Epithelial cell of proximal tubule (primary cell): ENCODE data around the gene TSPO2. TPM values are rescaled to one million over a fixed set of nuclear protein-coding genes. Genes with fewer than 3 reads are reported as not detected.
A peak's percentile ranks its signal among the peaks of the same experiment; 100 is the strongest.

Source experiments
- DNase-seq: peaks from one replicate; pipeline ENCODE4 v3.0.0-alpha.2; 2011; ENCODE audit warnings: low read depth
- H3K4me3 ChIP-seq: 2 replicates; pipeline ENCODE4 v1.5.1; 2011; ENCODE audit warnings: low read depth, mild to moderate bottlenecking, low read length
- total RNA-seq: library from RNA; depleted of rRNA; stranded (reverse); fragments of >200 nt; gene quantifications from 2 replicates; pipeline ENCODE4 v1.2.3, GENCODE V29; 2015
- TF ChIP-seq, protein P1 (sequence below): conservative IDR thresholded peaks from 2 replicates; pipeline ENCODE4 v1.5.1; 2012; ENCODE audit warnings: low read depth, mild to moderate bottlenecking, low read length

The TSPO2 gene
- total RNA-seq, 1 donor from 2014 or later, result not detected

DNA sequence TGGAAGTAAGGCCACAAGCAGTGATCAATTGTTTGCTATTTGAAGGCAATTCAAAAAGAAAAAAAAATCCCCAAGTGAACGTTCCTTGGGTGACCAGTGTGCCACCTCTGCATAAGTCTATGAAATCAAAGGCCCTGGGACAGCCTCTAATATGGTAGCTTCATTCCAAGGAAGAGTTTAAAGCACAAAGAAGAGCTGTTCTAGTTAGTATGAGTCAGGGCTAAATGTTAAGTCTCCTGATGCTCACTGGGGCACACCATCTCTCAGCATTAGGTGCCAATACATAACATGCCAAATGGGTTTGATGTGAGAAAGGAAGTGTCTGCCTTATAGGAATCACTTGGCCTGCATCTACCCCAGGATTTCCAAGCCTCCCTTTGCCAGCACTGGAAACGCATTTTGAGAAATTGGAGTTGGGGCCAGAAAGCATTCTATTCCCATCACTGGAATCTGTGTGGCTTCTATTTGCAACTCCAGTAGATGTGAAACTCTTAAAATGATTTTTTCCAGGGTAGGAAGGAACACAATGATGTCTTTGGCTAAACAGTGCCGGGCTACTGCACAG, 16.2 kb upstream of the TSPO2 start:
- TF ChIP-seq, protein P1, sequence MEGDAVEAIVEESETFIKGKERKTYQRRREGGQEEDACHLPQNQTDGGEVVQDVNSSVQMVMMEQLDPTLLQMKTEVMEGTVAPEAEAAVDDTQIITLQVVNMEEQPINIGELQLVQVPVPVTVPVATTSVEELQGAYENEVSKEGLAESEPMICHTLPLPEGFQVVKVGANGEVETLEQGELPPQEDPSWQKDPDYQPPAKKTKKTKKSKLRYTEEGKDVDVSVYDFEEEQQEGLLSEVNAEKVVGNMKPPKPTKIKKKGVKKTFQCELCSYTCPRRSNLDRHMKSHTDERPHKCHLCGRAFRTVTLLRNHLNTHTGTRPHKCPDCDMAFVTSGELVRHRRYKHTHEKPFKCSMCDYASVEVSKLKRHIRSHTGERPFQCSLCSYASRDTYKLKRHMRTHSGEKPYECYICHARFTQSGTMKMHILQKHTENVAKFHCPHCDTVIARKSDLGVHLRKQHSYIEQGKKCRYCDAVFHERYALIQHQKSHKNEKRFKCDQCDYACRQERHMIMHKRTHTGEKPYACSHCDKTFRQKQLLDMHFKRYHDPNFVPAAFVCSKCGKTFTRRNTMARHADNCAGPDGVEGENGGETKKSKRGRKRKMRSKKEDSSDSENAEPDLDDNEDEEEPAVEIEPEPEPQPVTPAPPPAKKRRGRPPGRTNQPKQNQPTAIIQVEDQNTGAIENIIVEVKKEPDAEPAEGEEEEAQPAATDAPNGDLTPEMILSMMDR, result no peak
- no peak overlapping the region for H3K4me3 ChIP-seq
- DNase-seq, result no peak

GRCh38 chr6:41027241-41027640, 15.0 kb upstream of the TSPO2 start:
- H3K4me3 ChIP-seq, result peak overlapping the region; percentile 41
- no peak for DNase-seq
- TF ChIP-seq, protein P1, result no peak

DNA sequence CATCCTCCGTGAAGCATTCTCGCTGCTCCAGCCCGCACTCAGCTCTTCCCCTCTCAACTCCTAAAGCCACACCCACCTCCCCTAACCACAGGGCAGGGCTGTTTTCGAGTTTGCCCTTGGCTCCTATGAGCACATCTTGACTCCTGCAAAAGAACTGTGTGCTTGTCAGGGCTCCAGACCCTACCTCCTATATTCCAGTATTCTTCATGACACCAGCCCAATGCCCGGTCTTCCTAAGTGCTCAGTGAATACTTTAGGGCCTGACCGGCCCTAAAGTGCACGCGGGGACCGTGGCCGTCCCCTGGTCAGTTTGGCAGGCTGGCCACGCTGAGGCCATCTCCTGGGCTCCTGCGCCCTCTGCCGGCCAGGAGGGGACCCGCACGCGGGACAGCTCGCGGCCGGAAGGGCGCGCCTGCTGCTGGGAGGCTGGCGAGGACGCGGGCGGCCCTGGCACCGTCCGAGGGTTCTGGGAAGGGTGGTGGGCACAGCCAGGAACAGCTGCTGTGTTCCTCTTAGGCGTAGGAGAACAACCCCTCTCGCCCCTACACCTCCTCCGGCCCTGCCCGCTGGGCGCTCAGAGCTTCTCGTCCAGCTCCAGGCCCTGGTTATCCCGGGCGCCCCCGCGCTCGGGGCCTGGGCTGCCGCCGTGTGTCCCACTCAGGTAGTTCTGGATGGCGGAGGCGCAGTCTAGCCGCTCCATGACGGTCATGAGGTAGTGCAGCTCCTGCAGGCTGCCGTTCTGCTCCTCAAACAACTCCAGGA, 14.3 kb upstream of the TSPO2 start:
- no peak for DNase-seq
- H3K4me3 ChIP-seq, result peak overlapping the region; percentile 41
- TF ChIP-seq, protein P1, result peak; percentile 89

- DNase-seq, result no peak
- peak overlapping the region; percentile 35 for H3K4me3 ChIP-seq
- TF ChIP-seq, protein P1, result no peak
Observed at GRCh38 chr6:41028561-41029412, 13.5 kb upstream of the TSPO2 start.

DNA sequence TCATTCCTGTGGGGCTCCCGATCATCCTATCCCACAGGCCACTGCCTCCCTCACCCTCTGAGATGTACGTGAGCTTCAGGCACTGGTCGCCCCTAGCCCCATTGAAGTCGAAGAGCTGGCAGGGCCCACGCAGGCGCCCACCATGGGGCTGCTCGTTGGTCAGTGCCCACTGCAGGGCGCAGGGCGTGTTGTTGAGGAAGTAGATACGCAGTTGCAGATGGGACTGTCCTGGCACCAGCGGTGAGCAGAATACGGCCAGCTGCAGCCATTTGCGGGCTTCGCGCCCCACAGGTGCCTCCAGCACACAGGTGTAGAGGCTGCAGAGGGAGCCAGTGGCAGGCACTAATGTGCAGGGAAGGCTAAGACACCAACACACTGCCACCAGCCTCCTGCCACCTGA, 9.4 kb upstream of the TSPO2 start:
- DNase-seq, result no peak
- H3K4me3 ChIP-seq, result no peak overlapping the region
- TF ChIP-seq, protein P1, result no peak

DNA sequence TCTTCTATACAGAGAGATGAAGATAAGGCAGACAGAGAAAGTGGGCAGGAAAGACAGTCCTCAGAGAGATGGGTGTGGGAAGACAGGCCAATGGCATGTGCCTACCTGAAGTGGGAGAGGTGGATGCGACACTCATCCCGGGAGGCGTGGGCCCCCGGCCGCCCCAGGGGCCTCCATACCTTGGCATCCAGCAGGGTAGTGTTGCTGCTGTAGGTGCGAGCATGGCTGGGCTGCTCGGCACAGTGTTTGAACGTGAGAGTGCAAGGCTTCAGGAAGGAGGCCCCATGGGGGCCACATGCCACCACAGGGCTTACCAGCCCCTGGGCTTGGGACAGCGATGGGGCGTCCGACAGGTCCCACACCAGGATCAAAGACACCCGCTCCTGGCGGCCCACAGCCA, 8.5 kb upstream of the TSPO2 start:
- TF ChIP-seq, protein P1, result no peak
- H3K4me3 ChIP-seq, result no peak overlapping the region
- DNase-seq, result no peak
